Stimulated activated naive CD8-positive, alpha-beta T cell treated with anti-CD3 and anti-CD28 coated beads, Interleukin-15, amount 100 ng/mL, for 72 hours (primary cell): Measurements from ENCODE around the gene HTD2.
A peak's percentile ranks its signal among the peaks of the same experiment; 100 is the strongest.
"Not testable (repeated sequence)": the region's sequence is repeated elsewhere in the genome, so short reads cannot be mapped to it uniquely, and the experiment has no call there.

ENCODE experiments used
- ATAC-seq: fragments of 150-1000 bp; cut with Tn5 transposase; 2 replicates; pipeline ENCODE4 v1.10.0; 2021; ENCODE audit warnings: mild to moderate bottlenecking, moderate library complexity
- DNase-seq, 2 donors: peaks; one replicate each; pipeline ENCODE4 v3.0.0; 2021 to 2022
- H3K27ac Mint-ChIP-seq, 2 donors: one replicate each; pipeline ENCODE4 v1.8.0; 2022; ENCODE audit warnings: mild to moderate bottlenecking in 2 of 2, mixed read lengths in 2 of 2, moderate library complexity in 2 of 2
- H3K27me3 Mint-ChIP-seq: one replicate; pipeline ENCODE4 v1.8.0; 2022; ENCODE audit warnings: mixed read lengths
- H3K4me1 Mint-ChIP-seq: one replicate; pipeline ENCODE4 v1.8.0; 2022; ENCODE audit warnings: mild to moderate bottlenecking, mixed read lengths
- H3K4me3 Mint-ChIP-seq, 2 donors: one replicate each; pipeline ENCODE4 v1.8.0; 2022; ENCODE audit warnings: mild to moderate bottlenecking in 2 of 2, mixed read lengths in 2 of 2, moderate library complexity in 1 of 2
- H3K9me3 Mint-ChIP-seq, 2 donors: one replicate each; pipeline ENCODE4 v1.8.0; 2022; ENCODE audit warnings: mixed read lengths in 2 of 2

The HTD2 gene

DNA sequence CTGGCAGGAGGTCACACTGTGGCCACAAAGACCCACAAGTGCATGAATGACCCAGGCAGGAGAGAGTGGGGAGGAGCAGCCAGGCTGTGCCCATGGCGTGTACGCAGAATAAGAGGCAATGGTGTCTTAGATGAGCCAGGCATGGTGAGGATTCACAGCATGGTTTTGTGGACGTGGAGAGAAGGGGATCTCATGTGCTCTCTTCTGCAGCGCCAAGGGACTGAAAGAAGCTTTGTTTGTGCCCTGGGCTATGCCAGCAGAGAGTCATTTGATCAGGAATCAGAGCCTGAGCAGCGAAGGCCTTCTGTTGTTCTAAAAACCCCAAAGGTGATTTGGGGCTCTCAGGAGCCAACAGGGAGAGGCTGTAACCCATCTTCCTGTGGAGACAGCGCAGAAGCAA lies 19.0 kb upstream of the HTD2 start:
- no peak overlapping the region for H3K4me3 Mint-ChIP-seq

DNA sequence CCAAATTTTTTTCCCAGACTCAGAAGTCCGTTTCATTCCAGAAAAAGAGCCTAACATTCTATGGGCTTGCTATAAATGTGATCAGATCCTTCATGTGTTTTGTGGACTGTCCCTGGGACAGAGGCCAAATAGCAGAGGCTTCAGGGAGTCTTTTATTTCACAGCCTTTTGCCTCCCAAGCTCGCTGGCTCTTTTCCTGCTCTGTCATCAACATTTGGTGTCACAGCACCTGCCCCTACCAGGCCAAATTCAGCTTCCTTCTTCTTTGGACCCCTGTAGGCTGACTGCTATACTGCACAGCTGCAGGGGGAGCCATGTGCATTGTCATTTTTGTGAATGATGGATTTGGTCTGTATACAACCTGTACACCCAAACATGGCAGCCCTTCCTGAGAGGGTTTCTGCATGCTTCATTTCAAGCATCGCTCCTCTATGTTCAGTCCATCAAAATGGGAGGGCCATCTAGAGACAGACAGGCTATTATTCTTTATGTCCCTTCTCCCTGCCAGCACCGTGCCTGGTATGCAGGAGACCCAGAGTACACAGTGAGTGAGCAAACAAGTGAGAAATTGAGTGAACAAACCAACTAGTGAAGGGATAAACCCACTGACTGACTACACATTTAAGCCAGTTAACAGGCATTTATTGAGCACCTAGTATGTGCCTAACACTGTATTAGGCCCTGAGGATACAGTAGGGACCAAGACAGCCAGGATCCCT lies 18.1 kb upstream of the HTD2 start:
- DNase-seq (no peak), ATAC-seq (no peak)
- H3K27me3 Mint-ChIP-seq: no peaks in the 10 kb centered on the region
- no peaks in the 10 kb centered on the region for H3K4me1 Mint-ChIP-seq
- H3K4me3 Mint-ChIP-seq: no peak overlapping the region
- no peaks in the 10 kb centered on the region for H3K9me3 Mint-ChIP-seq
- H3K27ac Mint-ChIP-seq: peak overlapping the region in 1 of 2 donors; percentile 43

More for the DNA sequence above, 19.0 kb upstream of the HTD2 start:
- ATAC-seq (no peak), DNase-seq (no peak)
- no peak overlapping the region for H3K27ac Mint-ChIP-seq
- no peaks in the 10 kb centered on the region for H3K27me3 Mint-ChIP-seq
- no peaks in the 10 kb centered on the region for H3K9me3 Mint-ChIP-seq
- H3K4me1 Mint-ChIP-seq: no peaks in the 10 kb centered on the region

DNA sequence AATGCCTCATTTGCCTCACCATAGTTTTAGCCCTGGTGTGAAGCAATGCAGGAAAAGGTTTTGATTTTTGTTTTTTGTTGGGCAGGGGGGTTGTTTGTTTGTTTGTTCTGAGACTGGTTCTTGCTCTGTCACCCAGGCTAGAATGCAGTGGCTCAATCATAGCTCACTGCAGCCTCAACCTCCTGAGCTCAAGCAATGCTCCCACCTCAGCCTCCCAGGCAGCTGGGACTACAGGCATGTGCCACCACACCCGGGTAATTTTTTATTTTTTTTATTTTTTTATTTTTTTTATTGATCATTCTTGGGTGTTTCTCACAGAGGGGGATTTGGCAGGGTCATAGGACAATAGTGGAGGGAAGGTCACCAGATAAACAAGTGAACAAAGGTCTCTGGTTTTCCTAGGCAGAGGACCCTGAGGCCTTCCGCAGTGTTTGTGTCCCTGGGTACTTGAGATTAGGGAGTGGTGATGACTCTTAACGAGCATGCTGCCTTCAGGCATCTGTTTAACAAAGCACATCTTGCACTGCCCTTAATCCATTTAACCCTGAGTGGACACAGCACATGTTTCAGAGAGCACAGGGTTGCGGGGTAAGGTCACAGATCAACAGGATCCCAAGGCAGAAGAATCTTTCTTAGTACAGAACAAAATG lies 17.2 kb upstream of the HTD2 start:
- not testable (repeated sequence) for DNase-seq

DNA sequence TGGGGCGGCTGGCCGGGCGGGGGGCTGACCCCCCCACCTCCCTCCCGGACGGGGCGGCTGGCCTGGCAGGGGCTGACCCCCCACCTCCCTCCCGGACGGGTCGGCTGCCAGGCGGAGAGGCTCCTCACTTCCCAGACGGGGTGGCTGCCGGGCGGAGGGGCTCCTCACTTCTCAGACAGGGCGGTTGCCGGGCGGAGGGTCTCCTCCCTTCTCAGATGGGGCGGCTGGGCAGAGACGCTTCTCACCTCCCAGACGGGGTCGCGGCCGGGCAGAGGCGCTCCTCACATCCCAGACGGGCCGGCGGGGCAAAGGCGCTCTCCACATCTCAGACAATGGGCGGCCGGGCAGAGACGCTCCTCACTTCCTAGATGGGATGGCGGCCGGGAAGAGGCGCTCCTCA lies 15.9 kb upstream of the HTD2 start:
- H3K4me3 Mint-ChIP-seq, H3K9me3 Mint-ChIP-seq, DNase-seq, H3K27ac Mint-ChIP-seq, ATAC-seq, H3K4me1 Mint-ChIP-seq, H3K27me3 Mint-ChIP-seq: not testable (repeated sequence)

More for the DNA sequence above, 17.2 kb upstream of the HTD2 start:
- H3K27me3 Mint-ChIP-seq, ATAC-seq, H3K4me1 Mint-ChIP-seq, H3K27ac Mint-ChIP-seq, H3K4me3 Mint-ChIP-seq, H3K9me3 Mint-ChIP-seq: not testable (repeated sequence)

GRCh38 chr3:58291671-58292338 lies 14.5 kb upstream of the HTD2 start:
- no peaks in the 10 kb centered on the region for H3K27me3 Mint-ChIP-seq
- no peaks in the 10 kb centered on the region for H3K9me3 Mint-ChIP-seq
- H3K4me3 Mint-ChIP-seq: no peak overlapping the region
- no peak overlapping the region for H3K27ac Mint-ChIP-seq
- H3K4me1 Mint-ChIP-seq: no peaks in the 10 kb centered on the region
- ATAC-seq: no peak
- DNase-seq: no peak

- H3K4me3 Mint-ChIP-seq: no peak overlapping the region
- no peak for ATAC-seq
- H3K4me1 Mint-ChIP-seq: no peaks in the 10 kb centered on the region
- peaks cover under 1% of the 10 kb centered on the region for H3K27me3 Mint-ChIP-seq
- no peak overlapping the region for H3K27ac Mint-ChIP-seq
- DNase-seq: no peak
- H3K9me3 Mint-ChIP-seq: no peaks in the 10 kb centered on the region
These were observed 13.5 kb upstream of the HTD2 start for GRCh38 chr3:58292866-58293265.

DNA sequence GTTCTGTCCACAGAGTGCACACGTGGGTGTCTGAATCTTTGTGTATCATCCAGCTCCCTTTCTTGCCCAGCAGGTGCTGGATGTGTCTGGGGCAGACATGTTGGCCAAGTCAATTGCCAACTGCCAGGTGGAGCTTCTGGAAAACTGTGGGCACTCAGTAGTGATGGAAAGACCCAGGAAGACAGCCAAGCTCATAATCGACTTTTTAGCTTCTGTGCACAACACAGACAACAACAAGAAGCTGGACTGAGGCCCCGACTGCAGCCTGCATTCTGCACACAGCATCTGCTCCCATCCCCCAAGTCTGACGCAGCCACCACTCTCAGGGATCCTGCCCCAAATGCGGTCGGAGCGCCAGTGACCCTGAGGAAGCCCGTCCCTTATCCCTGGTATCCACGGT lies 12.8 kb upstream of the HTD2 start:
- no peak overlapping the region for H3K4me3 Mint-ChIP-seq
- peaks cover 7% of the 10 kb centered on the region for H3K27me3 Mint-ChIP-seq
- ATAC-seq (no peak), DNase-seq (no peak)
- H3K27ac Mint-ChIP-seq: no peak overlapping the region
- no peaks in the 10 kb centered on the region for H3K9me3 Mint-ChIP-seq
- H3K4me1 Mint-ChIP-seq: no peaks in the 10 kb centered on the region

GRCh38 chr3:58296269-58296668 lies 10.1 kb upstream of the HTD2 start:
- no peak overlapping the region for H3K4me3 Mint-ChIP-seq
- no peak overlapping the region for H3K27ac Mint-ChIP-seq
- H3K9me3 Mint-ChIP-seq: peaks cover 0 to 2% of the 10 kb centered on the region in 2 donors
- DNase-seq (no peak), ATAC-seq (no peak)
- peaks cover 28% of the 10 kb centered on the region for H3K27me3 Mint-ChIP-seq
- H3K4me1 Mint-ChIP-seq: no peaks in the 10 kb centered on the region

DNA sequence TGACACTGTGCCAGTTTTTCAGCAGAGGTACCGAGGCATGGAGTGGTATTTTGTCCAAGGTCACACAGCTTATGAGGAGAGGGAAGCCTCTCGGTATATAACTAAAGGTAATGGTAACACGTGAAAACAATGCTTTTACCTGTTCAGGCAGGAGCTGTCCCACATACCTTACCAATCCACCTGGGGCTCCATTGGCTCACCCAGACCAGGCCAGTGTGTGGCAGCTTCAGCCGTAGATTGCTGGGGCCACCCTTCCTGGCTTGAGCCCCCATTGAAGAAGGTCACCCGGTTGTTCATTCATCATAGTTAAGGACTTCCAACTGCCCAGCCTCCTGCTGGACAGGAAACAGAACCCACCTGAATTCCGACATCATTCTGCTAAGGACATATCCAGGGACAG lies 9.5 kb upstream of the HTD2 start:
- ATAC-seq (no peak), DNase-seq (no peak)
- Mint-ChIP-seq H3K27me3 (peaks cover 34% of the 10 kb centered on the region), H3K4me1 (no peaks in the 10 kb centered on the region), H3K4me3 (no peak overlapping the region), H3K9me3 (peaks cover 0 to 7% of the 10 kb centered on the region in 2 donors), H3K27ac (no peak overlapping the region)

DNA sequence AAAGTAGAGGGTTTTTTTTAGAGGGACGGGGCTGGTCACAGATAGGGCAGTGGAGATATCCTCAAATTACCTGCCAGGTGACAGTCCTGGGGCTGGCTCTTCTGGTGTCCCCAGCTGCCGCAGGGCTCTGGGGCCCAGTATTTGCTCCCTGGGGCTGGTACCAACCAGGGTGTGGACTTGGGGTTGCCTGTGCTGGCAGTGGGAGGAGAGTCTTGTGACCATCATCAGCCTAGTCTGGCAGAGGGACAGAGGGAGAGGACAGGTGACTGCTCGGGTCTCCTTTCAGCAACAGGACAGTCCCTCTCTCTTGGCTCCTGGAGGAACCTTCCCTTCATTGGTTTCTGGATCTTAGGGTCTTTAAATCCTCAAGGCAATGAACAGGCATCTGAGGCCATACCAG lies 8.1 kb upstream of the HTD2 start:
- H3K4me1 Mint-ChIP-seq: no peaks in the 10 kb centered on the region

DNA sequence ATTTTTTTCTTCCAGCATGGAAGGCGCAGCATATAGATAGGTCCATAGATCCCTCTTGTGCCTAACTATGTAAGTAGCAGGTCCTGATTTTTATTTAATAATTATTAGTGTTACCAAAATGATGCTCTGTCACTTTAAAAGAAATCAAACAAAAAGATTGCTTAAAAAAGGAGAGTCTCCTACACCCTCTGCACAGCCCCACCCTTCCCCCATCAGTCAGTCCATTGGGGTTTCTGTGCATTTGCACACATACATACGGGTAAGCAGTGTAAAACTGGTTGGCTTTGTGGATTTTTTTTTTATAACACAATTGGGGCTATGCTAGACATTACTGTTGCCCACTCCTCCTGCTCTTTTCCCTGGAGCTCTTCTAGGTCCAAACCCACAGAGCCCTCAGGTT lies 7.2 kb upstream of the HTD2 start:
- peaks cover 0 to 7% of the 10 kb centered on the region in 2 donors for H3K9me3 Mint-ChIP-seq
- no peak overlapping the region for H3K4me3 Mint-ChIP-seq
- ATAC-seq: no peak
- H3K4me1 Mint-ChIP-seq: no peaks in the 10 kb centered on the region
- peaks cover 44% of the 10 kb centered on the region for H3K27me3 Mint-ChIP-seq
- no peak overlapping the region for H3K27ac Mint-ChIP-seq
- DNase-seq: no peak

More for the DNA sequence above, 8.1 kb upstream of the HTD2 start:
- ATAC-seq: no peak
- no peak for DNase-seq
- H3K4me3 Mint-ChIP-seq: no peak overlapping the region
- no peak overlapping the region for H3K27ac Mint-ChIP-seq
- H3K9me3 Mint-ChIP-seq: peaks cover 0 to 7% of the 10 kb centered on the region in 2 donors
- peaks cover 44% of the 10 kb centered on the region for H3K27me3 Mint-ChIP-seq

DNA sequence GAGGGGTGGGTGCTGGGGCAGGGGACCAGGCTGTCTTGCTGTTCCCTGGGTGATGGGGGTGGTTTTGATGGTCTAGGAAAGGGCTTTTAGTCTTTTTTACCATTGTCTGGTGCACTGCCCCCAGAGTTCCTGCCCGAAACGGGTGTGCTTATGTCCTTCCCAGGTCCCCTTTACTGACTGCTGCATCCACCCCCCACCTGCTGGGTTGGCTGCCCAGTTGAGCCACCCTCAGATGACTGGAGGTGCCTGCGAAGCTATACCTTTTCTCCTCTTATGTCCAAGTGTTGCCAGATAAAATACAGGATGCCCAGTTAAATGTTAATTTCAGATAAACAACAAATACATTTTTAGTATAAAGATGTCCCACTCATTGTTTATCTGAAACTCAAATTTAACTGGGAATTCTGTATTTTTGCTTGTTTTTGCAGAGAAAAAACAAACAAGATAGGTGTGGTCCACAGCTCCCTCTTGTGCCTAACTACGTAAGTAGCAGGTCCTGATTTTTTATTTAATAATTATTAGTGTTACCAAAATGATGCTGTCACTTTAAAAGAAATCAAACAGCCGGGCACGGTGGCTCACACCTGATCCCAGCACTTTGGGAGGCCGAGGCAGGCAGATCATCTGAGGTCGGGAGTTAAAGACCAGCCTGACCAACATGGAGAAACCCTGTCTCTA lies 6.3 kb upstream of the HTD2 start:
- ATAC-seq (no peak), DNase-seq (no peak)
- no peak overlapping the region for H3K4me3 Mint-ChIP-seq
- no peak overlapping the region for H3K27ac Mint-ChIP-seq
- no peaks in the 10 kb centered on the region for H3K4me1 Mint-ChIP-seq
- peaks cover 44% of the 10 kb centered on the region for H3K27me3 Mint-ChIP-seq
- peaks cover 0 to 7% of the 10 kb centered on the region in 2 donors for H3K9me3 Mint-ChIP-seq

DNA sequence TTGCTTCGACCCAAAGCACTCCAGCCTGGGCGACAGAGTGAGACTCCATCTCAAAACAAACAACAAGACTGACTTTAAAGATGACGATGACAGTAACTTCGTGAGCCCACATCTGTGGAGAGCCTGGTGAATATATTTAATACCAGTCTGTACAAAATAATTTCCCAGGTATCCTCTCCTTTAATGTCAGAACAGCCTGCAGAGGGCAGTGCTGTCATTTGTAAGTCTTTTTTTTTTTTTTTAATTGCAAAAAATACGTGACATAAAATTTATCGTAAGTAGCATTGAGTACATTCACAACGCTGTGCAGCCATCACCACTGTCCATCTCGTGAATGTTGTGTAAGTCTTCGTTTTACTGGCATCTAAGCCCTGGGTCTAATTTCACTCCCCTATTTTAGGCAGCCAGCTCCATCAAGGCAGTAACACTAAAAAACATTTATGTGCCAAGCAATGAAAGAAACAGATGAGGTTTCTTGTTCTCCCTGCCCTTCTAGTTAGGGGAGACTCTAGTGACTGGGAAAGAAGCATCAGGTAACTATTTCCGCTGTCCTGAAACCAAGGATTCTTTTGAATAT lies 1.4 kb downstream of the HTD2 start:
- Mint-ChIP-seq H3K4me1 (peaks cover 32% of the 10 kb centered on the region), H3K4me3 (peak overlapping the region; percentile 91 to 93), H3K27ac (peak overlapping the region; percentile 10 to 61), H3K27me3 (peaks cover 2% of the 10 kb centered on the region), H3K9me3 (no peaks in the 10 kb centered on the region)
- DNase-seq: peak; percentile 22 to 42
- no peak for ATAC-seq

DNA sequence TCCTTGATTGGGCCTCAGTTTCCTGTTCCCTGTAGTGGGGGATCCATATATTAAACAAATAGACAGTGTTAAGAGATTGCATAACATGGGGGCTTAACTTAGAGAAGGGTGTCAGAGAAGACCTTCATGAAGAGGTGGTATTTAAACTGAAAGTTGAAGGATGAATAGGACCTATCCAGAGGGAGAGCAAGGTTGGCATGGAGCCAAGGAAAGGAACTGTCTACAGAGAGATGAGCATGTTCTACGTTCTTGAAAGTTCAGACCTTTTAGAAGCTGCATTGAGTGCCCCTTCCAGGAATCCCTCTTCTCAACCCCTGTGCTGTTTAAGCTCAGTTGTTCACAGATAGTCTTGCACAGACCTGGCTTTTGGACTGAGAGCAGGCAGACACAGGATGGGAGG lies 2.4 kb downstream of the HTD2 start:
- peaks cover 36% of the 10 kb centered on the region for H3K4me1 Mint-ChIP-seq
- ATAC-seq: no peak
- H3K27me3 Mint-ChIP-seq: no peaks in the 10 kb centered on the region
- no peak overlapping the region for H3K4me3 Mint-ChIP-seq
- peak overlapping the region in 1 of 2 donors; percentile 57 for H3K27ac Mint-ChIP-seq
- DNase-seq: no peak
- no peaks in the 10 kb centered on the region for H3K9me3 Mint-ChIP-seq

GRCh38 chr3:58317811-58318210 lies 11.5 kb downstream of the HTD2 start:
- no peaks in the 10 kb centered on the region for H3K27me3 Mint-ChIP-seq
- ATAC-seq: no peak
- no peak for DNase-seq
- no peak overlapping the region for H3K4me3 Mint-ChIP-seq
- peaks cover 16% of the 10 kb centered on the region for H3K4me1 Mint-ChIP-seq
- no peaks in the 10 kb centered on the region for H3K9me3 Mint-ChIP-seq
- H3K27ac Mint-ChIP-seq: no peak overlapping the region
